Fibroblast of pulmonary artery (primary cell): ENCODE results near the gene SYNGR3.

Source experiments
- DNase-seq: peaks from one replicate; pipeline ENCODE4 v3.0.0-alpha.2; 2010; ENCODE audit warnings: low read depth
- H3K4me3 ChIP-seq: replicated peaks from 2 replicates; pipeline ENCODE4 v1.5.1; 2011; ENCODE audit warnings: low read depth, mild to moderate bottlenecking, control low read depth, low read length, moderate library complexity
- TF ChIP-seq, protein P1 (sequence below): IDR thresholded peaks from 2 replicates; pipeline ENCODE4 v1.5.1; 2011; ENCODE audit warnings: mild to moderate bottlenecking, control low read depth, low read length, inconsistent platforms; ENCODE audit errors: missing control alignments

SYNGR3 gene

DNA sequence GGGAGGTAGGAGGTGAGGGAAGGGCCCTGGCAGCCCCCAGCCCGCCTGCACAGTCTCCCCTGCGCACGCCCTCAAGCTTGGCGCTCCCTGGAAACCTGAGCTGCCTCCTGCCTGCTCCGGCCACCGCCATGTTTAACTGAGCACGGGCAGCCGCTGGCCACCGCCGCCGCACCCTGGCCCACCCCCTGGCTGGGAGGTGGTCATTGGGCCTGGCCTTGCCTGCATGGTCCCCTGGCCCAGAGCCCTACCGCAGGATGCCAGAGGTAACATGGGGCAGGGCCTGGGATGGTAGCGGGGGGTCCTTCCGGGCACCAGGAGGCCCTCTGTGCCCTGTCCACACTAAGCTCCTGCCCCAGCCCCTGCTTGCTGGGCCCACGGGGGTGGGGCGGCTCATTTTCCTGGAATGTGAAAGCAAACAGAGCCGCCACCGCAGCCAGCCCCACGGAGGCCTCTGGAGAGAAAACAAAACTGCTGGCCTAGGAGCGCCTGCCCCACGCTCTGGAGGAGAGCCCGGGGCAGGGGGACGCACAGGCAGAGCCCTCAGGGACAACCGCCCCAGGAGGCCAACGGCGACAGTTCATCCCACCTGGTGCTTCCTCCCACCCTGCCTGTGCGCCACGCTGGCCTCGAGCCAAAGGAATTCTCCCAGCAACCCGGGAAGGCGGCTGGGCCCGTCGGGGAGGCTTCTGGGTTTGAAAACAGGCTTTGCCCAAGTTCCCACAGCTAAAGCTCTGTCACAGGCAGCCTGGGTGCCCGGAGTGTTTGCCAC lies 45.8 kb downstream of the SYNGR3 start:
- TF ChIP-seq, protein P1, sequence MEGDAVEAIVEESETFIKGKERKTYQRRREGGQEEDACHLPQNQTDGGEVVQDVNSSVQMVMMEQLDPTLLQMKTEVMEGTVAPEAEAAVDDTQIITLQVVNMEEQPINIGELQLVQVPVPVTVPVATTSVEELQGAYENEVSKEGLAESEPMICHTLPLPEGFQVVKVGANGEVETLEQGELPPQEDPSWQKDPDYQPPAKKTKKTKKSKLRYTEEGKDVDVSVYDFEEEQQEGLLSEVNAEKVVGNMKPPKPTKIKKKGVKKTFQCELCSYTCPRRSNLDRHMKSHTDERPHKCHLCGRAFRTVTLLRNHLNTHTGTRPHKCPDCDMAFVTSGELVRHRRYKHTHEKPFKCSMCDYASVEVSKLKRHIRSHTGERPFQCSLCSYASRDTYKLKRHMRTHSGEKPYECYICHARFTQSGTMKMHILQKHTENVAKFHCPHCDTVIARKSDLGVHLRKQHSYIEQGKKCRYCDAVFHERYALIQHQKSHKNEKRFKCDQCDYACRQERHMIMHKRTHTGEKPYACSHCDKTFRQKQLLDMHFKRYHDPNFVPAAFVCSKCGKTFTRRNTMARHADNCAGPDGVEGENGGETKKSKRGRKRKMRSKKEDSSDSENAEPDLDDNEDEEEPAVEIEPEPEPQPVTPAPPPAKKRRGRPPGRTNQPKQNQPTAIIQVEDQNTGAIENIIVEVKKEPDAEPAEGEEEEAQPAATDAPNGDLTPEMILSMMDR = no peak
- DNase-seq = peak; percentile 65
- H3K4me3 ChIP-seq = no peak overlapping the region

DNA sequence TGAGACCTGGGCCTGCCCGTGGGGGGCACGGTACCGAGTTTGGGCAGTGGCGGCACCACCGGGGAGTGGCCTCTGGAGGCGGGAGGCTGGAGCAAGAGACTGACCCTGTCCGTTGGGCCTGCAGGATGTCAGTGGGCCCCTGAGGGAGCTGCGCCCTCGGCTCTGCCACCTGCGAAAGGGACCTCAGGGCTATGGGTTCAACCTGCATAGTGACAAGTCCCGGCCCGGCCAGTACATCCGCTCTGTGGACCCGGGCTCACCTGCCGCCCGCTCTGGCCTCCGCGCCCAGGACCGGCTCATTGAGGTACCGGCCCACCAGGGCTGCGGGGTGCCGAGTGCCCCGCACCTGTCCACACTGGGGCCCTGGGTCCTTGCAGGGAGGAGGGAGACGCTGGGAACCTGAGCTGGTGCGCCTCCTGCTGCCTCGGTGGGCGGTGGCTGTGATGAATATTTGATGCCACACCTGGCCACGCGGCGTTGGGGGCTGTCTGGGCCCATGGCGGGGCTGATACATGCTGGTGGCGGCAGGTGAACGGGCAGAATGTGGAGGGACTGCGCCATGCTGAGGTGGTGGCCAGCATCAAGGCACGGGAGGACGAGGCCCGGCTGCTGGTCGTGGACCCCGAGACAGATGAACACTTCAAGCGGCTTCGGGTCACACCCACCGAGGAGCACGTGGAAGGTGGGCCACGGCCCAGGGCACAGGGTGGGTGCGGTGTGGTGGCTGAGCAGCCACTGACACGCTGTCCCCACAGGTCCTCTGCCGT lies 46.6 kb downstream of the SYNGR3 start:
- no peak overlapping the region for H3K4me3 ChIP-seq
- DNase-seq = no peak
- TF ChIP-seq, protein P1 = no peak

DNA sequence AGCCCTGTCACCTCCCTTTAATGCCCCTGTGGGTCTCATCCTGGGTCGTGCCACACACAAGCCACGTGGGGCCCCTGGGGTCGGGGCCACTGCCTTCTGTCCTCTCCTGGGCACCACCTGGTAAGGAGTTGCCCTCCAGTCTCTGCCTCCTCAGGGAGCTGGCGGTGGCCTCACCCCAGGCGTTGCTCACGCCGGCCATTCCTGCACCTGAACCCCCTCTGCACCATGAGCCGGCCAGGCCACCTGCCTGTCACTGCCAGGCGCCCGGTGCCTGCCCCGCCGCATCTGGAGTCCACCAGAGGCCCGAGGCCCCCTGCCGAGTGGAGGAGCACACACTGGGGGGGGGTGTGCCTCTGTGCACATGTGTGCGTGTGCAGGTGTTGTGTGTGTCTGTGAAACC lies 47.3 kb downstream of the SYNGR3 start:
- TF ChIP-seq, protein P1 = no peak
- no peak overlapping the region for H3K4me3 ChIP-seq
- DNase-seq = no peak

DNA sequence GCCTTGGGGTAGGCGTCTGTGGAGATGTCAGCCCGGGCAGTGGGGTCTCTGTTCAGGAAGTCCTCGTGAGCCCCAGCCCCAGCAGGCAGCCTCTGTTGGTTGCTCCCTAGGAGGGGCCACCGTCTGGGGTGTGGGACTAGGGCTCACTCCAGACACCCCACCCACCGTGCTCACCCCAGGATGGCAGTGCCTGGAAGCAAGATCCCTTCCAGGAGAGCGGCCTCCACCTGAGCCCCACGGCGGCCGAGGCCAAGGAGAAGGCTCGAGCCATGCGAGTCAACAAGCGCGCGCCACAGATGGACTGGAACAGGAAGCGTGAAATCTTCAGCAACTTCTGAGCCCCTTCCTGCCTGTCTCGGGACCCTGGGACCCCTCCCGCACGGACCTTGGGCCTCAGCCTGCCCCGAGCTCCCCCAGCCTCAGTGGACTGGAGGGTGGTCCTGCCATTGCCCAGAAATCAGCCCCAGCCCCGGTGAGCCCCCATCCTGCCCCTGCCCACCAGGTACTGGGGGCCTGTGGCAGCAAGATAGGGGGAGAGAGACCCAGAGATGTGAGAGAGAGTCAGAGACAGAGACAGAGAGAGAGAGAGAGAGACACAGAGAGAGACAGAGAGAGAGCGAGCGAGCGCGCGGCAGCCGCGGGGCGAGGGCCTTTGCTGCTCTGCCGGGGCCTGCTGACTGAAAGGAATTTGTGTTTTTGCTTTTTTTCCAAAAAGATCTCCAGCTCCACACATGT lies 48.0 kb downstream of the SYNGR3 start:
- TF ChIP-seq, protein P1 = no peak
- H3K4me3 ChIP-seq = no peak overlapping the region
- DNase-seq = no peak

DNA sequence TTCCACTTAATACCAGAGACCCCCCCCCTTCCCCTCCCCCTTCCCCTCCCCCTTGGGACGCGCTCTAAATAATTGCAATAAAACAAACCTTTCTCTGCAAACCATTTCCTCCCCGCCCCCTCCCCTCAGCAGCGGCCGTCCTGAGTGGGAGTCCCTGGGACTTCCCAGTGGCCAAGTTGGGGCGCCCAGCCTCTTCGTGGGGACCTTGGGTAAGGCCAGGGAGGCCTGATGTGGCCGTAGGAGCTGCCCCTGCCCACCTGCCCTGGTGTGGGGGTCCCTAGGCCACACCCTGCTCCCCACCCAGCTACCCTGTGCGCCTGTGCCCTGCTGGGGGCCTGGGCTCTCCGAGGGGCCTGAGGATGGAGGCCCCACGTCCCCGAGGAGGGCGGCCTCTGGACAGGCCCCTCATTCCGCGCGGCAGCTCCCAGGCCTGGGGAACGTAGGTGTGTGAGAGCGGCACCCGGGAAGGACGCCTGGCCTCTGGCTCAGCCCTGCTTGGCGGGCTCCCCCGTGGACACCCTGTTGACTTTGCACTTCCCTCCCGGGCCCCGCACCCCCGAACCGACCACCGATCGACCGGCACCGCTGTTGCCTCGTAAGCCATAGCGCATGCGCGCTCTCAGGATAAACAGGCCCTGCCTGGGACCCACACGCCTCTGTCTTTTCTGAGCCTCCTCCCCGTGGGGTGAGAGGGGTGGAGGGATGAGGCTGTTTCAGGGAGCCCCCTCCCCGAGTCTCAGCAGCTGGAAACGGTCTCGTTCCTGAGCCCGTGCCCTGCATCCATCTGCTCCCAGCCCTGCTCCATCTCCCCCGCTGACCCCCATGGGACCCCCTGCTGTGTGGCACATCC lies 48.8 kb downstream of the SYNGR3 start:
- DNase-seq = no peak
- TF ChIP-seq, protein P1 = no peak
- H3K4me3 ChIP-seq = no peak overlapping the region
